Body of pancreas (tissue), 4 donors: ENCODE results near the gene TBC1D22B. TPM values are rescaled to one million over a fixed set of nuclear protein-coding genes. Genes with fewer than 3 reads are reported as not detected.
A peak's percentile ranks its signal among the peaks of the same experiment; 100 is the strongest.
"Not testable (repeated sequence)": the region's sequence is repeated elsewhere in the genome, so short reads cannot be mapped to it uniquely, and the experiment has no call there.

Experiments used
- ATAC-seq: fragments of 150-250 bp; one replicate; pipeline ENCODE4 v1.9.1; 2016
- DNase-seq, 4 donors: peaks; one replicate each; pipeline ENCODE4 v3.0.0-alpha.2; 2019
- H3K27ac ChIP-seq, 4 donors: fragments of 200-600 bp; sonication (generic); 1 replicate in 3 of 4; 2 replicates in 1 of 4; pipeline versions ENCODE4 v1.5.1 to v1.6.1; 2016 to 2019; ENCODE audit warnings: mild to moderate bottlenecking in 1 of 4, mixed read lengths in 1 of 4, moderate library complexity in 1 of 4
- H3K27me3 ChIP-seq, 2 donors: fragments of 200-600 bp; sonication (generic); one replicate each; pipeline ENCODE4 v1.6.0; 2016; ENCODE audit warnings: mild to moderate bottlenecking in 1 of 2
- H3K36me3 ChIP-seq, 2 donors: fragments of 200-600 bp; sonication (generic); replicated peaks in 1 of 2; 2 replicates each; pipeline ENCODE4 v1.5.1; 2016; ENCODE audit warnings: low read depth in 2 of 2; ENCODE audit not compliant: insufficient read depth in 1 of 2
- H3K4me1 ChIP-seq: fragments of 200-600 bp; sonication (generic); one replicate; pipeline ENCODE4 v1.6.0; 2016
- H3K4me3 ChIP-seq, 2 donors: fragments of 200-600 bp; sonication (generic); 1 replicate in 1 of 2; 2 replicates in 1 of 2; pipeline ENCODE4 v1.5.1; 2016 to 2019
- H3K9me3 ChIP-seq, 3 donors: fragments of 200-600 bp; sonication (generic); 1 replicate in 2 of 3; 2 replicates in 1 of 3; pipeline ENCODE4 v1.5.1; 2016
- CTCF ChIP-seq, 7 experiments: fragments of 450-650 bp in 4 of 7; fragments of 200-600 bp in 3 of 7; sonication (generic) in 3 of 7; IDR thresholded peaks; one replicate each; pipeline ENCODE4 v1.5.1; 2016 to 2019; ENCODE audit warnings: antibody characterized with exemption in 7 of 7
- POLR2A ChIP-seq, 3 donors: fragments of 450-650 bp; IDR thresholded peaks; one replicate each; pipeline ENCODE4 v1.6.1; 2016; ENCODE audit warnings: antibody characterized with exemption in 3 of 3, mild to moderate bottlenecking in 2 of 3
- WGBS, 2 donors: methylation state at CpG; one replicate each; pipeline ENCODE4 v1.1.5; 2017; 5-methylcytosine and 5-hydroxymethylcytosine counted together
- intact Hi-C: fragments of 100-400 bp; cut with DNase I; formaldehyde crosslinking; loops from one replicate; pipeline ENCODE4 v1.15.1; 2023
- total RNA-seq, 2 donors: library from RNA; depleted of rRNA; stranded (reverse); fragments of >200 nt; gene quantifications; one replicate each; pipeline ENCODE4 v1.1.0, GENCODE V29; 2016

Gene TBC1D22B
- total RNA-seq, 2 donors from 2014 or later: 8.0 to 8.2 TPM

DNA sequence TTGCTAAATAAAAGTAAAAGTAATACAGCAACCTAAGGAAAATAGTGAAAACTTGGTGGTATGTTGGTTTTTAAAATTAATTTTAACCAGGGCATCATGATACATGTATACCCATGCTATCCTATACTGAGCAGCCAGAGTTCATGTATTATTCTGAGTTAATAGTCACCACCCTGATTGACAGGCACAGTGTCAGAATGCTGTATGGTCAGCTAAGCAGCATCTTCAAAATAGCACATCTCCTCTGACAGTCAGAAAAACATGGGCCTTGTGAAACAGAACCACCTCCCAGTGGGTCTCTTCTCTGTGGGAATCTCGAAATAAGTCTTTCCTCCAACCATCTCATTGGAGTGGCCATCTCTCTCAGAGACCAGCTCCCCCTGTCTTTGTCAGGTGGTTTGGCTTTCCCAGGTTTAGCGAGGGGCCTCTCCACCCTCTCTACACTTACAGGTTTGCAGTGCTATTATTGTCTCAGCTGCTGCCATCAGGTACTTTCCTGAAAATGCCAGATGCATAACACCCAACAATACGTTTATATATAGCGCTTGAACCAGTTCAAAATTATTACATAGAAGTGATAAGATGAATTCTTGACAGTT is 49.2 kb downstream of the TBC1D22B start:
- no peak overlapping the region for H3K27ac ChIP-seq
- no peak for TF ChIP-seq CTCF (IDR thresholded peaks at IDR 0.05)
- no peak for TF ChIP-seq POLR2A (IDR thresholded peaks at IDR 0.05)
- no peaks in the 10 kb centered on the region for H3K36me3 ChIP-seq
- ATAC-seq (no peak), DNase-seq (no peak)
- H3K4me3 ChIP-seq: no peak overlapping the region
- no peaks in the 10 kb centered on the region for H3K27me3 ChIP-seq
- no peaks in the 10 kb centered on the region for H3K9me3 ChIP-seq
- no peaks in the 10 kb centered on the region for H3K4me1 ChIP-seq
- intact Hi-C loops: no loop called here
- WGBS, 2 donors: 84 to 88% methylated on average over 4 of the region's 4 CpGs

- H3K4me1 ChIP-seq, H3K27ac ChIP-seq, DNase-seq, H3K4me3 ChIP-seq, H3K9me3 ChIP-seq, H3K27me3 ChIP-seq, ATAC-seq, H3K36me3 ChIP-seq, intact Hi-C loops: not testable (repeated sequence)
- WGBS, 2 donors: 85 to 90% methylated on average over 10 of the region's 10 CpGs
Observed at GRCh38 chr6:37307484-37307883, 49.9 kb downstream of the TBC1D22B start.

- H3K27ac ChIP-seq: no peak overlapping the region
- H3K9me3 ChIP-seq: no peaks in the 10 kb centered on the region
- 68 to 72% methylated on average over 5 of the region's 5 CpGs for WGBS, 2 donors
Observed at GRCh38 chr6:37308069-37308815, 50.7 kb downstream of the TBC1D22B start.

DNA sequence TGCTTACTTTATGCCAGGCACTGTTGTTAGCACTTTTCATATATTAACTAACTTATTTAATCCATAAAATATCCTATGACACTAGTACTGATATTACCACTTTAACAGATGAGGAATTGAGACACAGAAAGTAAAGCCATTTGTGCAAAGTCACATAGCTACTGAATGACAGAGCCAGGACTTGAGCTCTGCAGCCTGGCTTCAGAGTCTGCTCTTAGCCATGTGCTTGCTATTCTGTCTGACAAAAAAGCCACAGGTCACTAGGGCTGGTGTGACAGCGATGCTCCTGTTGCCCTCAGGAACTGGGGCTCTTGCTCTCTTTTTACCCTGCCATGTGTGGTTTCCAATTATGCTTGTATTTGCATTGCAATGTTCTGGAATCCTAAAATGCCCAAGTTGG is 51.5 kb downstream of the TBC1D22B start:
- H3K27me3 ChIP-seq: no peaks in the 10 kb centered on the region
- DNase-seq: no peak
- no peaks in the 10 kb centered on the region for H3K9me3 ChIP-seq
- peaks cover 0 to 7% of the 10 kb centered on the region in 2 donors for H3K36me3 ChIP-seq
- no peak for ATAC-seq
- intact Hi-C loops: no loop called here
- no peaks in the 10 kb centered on the region for H3K4me1 ChIP-seq
- no peak overlapping the region for H3K4me3 ChIP-seq
- TF ChIP-seq POLR2A (IDR thresholded peaks at IDR 0.05) (no peak), CTCF (IDR thresholded peaks at IDR 0.05) (no peak)
- H3K27ac ChIP-seq: no peak overlapping the region
- 89 to 100% methylated on average over 1 of the region's 1 CpG for WGBS, 2 donors

More at GRCh38 chr6:37308069-37308815, 50.7 kb downstream of the TBC1D22B start:
- TF ChIP-seq CTCF (IDR thresholded peaks at IDR 0.05) (no peak), POLR2A (IDR thresholded peaks at IDR 0.05) (no peak)
- Histone ChIP-seq H3K4me3 (no peak overlapping the region), H3K27me3 (no peaks in the 10 kb centered on the region), H3K4me1 (no peaks in the 10 kb centered on the region), H3K36me3 (peaks cover 0 to 4% of the 10 kb centered on the region in 2 donors)
- intact Hi-C loops: no loop called here
- ATAC-seq (peak; percentile 63), DNase-seq (peak in 3 of 4 donors; percentile 29 to 38 (median 30))

DNA sequence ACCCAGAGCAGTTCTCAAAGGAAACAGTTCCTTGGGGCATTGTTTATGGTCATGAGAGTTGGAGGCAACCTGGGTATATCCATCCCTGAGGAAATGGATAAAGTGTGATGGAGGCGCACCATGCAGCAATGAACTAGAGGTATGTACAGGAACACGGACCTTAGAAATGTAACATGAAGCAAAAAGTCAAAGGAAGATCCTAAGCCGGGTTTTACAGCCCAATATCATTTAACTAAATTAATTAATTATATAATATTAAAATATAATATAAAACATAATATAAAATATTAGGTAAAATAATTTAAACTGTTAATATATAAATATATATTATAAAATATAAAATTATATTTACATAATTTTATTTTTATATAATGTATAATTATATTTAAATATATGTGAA is 52.1 kb downstream of the TBC1D22B start:
- Histone ChIP-seq H3K27me3 (no peaks in the 10 kb centered on the region), H3K9me3 (no peaks in the 10 kb centered on the region), H3K4me1 (no peaks in the 10 kb centered on the region), H3K27ac (no peak overlapping the region), H3K36me3 (peaks cover 0 to 10% of the 10 kb centered on the region in 2 donors), H3K4me3 (no peak overlapping the region)
- TF ChIP-seq POLR2A (IDR thresholded peaks at IDR 0.05): no peak
- TF ChIP-seq CTCF (IDR thresholded peaks at IDR 0.05): no peak
- intact Hi-C loops: no loop called here
- DNase-seq (no peak), ATAC-seq (no peak)
- 65 to 70% methylated on average over 3 of the region's 3 CpGs for WGBS, 2 donors
